HG02973 (cell line): ENCODE results near the gene MGAT4A.
"Not testable (repeated sequence)": the region's sequence is repeated elsewhere in the genome, so short reads cannot be mapped to it uniquely, and the experiment has no call there.

Experiments used
- ATAC-seq: cut with Tn5 transposase; IDR thresholded peaks from one replicate; pipeline ENCODE4 v1.9.1; 2021; ENCODE audit warnings: moderate library complexity; ENCODE audit not compliant: unreplicated experiment

The MGAT4A gene

GRCh38 chr2:98730707-98731040 lies 258 bp downstream of the MGAT4A start:
- peak; percentile 52 for ATAC-seq

GRCh38 chr2:98730053-98730706 lies 752 bp downstream of the MGAT4A start:
- ATAC-seq = no peak

- no peak for ATAC-seq
Measured at GRCh38 chr2:98729652-98730051, 1.3 kb downstream of the MGAT4A start.

DNA sequence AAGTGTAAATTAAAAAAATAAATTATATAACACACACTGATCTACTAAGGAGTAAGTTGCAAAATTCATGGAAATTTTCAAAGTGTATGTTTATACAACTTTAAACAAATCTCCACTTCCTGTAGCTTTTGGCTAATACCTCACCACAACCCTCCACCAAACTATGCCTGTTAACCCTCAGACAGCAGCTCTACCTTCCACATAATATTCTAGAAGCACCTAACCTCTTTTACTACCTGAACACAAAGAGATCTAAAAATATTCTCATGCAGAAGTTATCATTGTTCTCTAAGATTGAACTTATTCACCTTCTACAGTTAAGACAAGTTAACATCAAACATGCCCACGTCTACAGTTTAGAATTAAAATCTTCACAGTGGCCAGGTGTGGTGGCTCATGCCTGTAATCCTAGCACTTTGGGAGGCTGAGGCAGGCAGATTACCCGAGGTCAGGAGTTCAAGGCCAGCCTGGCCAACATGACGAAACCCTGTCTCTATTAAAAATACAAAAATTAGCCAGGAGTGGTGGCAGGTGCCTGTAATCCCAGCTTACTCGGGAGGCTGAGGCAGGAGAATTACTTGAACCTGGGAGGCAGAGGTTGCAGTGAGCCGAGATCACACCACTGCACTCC lies 2.7 kb downstream of the MGAT4A start:
- not testable (repeated sequence) for ATAC-seq

GRCh38 chr2:98727369-98728087 lies 3.4 kb downstream of the MGAT4A start:
- ATAC-seq = no peak

DNA sequence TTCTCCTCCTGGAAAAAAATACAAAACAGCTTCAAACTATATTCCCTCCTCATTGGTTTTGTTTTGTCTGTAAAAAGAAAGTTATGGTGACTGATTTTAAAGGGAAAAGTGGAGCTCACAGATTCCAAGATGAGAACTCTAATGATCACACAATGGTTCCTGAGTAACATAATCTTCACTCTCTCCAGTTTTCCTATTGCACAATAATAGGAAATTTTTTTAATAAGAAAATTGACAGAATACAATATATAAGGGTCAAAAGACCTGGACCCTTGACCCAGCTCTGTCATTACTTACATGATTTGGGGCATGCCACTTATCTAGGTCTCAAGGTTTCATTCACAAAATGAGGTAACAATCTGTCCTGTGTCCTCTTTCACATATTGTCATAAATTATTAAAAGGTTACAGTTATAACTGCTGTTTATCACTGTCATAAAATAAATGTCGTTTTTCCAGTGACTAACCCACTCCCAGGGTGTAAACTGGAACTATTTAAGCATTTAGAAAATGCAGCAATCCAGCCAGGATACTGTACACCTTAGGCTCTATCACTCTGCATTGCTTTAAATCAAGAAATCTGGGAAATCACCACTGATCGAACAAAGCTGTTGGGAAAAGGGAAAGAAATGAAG lies 4.1 kb downstream of the MGAT4A start:
- ATAC-seq = no peak

DNA sequence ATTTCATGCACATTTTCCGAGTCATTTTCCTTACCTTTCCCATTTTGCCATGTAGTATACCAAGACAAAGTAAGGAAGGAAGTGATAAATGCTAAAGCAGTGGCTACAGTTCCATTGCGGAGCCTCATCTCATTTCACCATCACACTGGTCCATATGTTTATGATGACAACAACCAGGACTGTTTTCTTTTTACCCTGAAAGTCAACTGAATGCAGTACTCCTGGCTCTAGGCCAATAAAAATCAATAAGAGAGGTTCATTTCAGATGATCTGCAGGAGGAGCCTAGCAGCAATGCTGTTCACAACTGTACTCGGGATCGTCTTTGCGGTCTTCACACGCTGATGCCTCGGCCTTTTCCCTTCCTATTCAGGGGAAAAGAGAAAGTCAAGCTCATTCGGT lies 4.7 kb downstream of the MGAT4A start:
- no peak for ATAC-seq

DNA sequence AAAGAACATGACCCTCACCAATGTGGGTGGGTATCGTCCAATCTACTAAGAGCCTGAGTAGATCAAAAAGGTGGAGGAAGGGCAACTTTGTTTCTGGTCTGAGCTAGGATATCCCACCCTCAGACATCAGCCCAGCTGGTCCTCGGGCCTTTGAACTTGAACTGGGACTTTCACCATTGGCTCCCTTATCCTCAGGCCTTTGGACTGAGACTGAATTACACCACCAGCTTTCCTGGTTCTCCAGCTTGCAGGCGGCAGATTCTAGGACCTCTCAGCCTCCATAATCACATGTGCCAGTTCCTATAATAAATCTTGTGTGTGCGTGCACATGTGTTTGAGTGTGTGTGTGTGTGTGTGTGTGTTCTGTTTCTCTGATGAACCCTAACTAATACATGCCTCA lies 10.6 kb downstream of the MGAT4A start:
- ATAC-seq = no peak

DNA sequence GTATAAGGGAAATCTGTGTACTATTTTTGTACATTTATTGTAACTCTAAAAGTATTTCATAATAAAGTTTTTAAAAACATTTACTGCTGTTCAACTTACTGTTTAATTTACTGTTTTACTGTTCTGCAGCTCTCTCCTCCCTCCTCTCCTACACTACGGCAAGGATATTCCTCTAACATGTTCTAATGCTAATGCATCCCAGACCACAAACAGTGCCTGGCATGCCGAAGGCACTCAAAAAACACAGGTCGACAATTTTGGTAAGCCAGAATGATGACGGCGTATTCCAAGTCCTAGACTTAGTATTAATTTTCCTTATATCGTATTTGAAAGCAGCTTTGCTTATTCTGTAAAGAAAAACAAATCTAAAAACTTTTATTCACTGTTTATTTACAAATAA lies 13.3 kb downstream of the MGAT4A start:
- ATAC-seq = no peak

GRCh38 chr2:98716786-98717185 lies 14.1 kb downstream of the MGAT4A start:
- no peak for ATAC-seq

- ATAC-seq = no peak
Measured at GRCh38 chr2:98715812-98716451, 15.0 kb downstream of the MGAT4A start.

- peak; percentile 85 for ATAC-seq
Measured at GRCh38 chr2:98713332-98714015, 17.5 kb downstream of the MGAT4A start.

DNA sequence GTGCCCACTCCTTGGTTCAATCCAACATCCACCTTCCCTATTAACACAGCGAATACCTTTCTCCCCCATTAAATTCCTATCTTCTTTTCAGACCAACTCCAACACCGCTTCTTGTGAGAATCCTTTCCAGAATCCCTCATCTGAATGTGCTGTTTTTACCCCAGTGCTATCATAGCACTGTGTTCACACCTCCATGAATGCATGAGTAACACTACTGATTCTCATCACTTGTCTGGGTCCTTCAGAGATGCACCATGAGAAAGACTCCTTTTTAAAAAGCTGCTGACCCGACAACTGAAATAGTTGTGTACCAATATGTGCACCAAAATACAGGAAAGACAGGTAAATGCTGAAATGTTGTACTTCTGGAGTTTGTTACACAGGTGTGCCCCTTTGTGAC lies 18.8 kb downstream of the MGAT4A start:
- no peak for ATAC-seq

GRCh38 chr2:98711506-98711905 lies 19.4 kb downstream of the MGAT4A start:
- no peak for ATAC-seq

DNA sequence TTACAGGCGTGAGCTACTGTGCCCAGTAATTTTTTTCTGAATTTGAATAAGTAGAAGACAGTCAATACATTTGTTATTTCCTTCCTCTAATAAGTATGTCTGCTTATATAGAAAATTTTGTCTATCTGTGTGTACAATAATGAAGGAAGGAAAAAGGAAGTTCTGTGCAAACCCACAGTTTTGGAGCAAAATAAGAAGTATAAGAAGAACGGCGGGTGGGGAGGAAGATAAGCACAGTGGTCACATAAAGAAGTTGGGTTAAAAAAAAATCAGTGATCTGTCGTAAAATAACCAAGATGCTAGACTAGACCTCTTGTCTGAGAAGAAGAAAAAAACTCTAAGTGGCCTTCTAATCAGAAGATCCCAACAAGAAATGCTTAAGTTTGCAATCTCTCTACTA lies 20.2 kb downstream of the MGAT4A start:
- ATAC-seq = no peak

DNA sequence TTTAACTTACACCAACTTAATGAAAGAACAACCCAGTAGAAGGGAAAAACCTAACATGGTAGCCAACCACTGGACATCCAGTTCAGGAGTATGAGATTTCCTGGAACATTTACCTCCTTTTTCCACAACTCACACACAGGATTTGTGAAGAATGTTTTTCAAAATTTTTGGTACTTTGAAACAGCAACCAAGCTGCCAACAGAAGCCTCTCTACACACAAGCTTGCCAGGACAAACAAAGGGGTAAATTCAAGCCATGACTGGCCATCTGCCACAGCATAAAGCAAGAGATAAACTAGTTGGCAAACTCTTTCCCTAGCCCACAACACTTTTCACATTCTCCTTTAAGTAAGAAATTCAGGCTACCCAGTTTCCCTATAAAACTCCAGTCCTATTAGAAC lies 21.4 kb downstream of the MGAT4A start:
- ATAC-seq = no peak

DNA sequence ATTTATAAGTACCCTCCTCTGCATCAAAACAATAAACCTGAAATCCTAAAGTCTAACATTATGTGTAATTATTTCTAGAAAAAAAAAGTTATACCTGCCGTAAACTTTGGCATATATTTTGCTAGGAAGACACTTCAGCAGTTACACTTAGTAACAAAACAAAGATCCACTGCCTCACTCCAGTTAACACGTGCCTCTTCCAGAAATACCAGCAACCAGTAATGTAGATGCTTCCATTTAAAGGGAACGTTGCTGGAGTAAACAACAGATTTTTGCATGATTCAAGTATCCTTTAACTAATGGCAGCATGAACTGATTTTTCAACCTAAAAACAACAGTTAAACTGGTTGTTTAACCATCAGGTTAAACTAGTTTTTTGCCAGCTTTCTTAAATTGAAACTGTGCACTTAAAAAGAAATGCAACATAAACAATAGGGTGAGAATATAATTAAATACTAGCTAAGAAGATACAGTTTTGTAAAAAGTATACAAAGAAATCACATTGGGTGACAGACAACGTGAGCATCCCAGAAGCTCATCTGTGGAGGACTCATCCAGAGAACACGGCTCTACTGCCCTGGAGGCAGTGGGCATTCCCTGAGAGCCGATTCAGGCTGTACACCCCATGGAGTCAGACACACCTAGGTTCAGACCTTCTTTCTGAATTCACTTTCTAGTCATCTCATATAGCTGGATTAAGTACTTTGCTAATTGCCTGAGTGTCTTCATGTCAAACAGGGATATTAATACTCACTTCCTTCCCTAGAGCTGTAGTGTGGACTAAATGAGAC lies 22.3 kb downstream of the MGAT4A start:
- ATAC-seq = no peak

DNA sequence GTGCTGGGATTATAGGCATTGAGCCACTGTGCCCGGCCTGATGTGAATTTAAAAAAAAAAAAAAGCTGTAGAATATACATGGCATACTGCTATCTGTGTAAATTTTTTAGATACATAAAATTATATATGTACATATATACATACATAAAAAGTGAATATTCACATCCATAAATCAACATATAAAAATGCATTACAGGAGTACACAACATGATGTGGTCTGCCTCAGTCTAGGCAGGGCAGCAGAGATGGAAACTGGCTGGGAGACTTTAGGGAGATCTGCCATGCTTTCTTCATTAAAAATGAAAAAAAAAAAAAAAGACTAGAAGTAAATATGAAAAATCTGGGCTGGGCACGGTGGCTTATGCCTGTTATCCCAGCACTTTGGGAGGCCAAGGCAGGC lies 24.3 kb downstream of the MGAT4A start:
- no peak for ATAC-seq

DNA sequence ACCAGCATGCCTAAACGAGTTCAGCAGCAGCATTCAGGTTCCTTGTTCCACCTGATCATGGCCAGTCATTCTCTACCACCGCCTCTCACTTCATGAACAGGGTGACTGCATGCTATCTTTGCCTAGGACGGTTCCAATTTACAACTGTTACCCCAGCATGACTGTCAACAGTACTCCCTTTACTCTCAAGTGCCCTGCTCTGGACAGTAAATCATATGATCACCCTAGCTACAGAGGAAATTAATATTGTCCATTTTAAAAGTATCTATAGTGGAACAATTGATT lies 25.7 kb downstream of the MGAT4A start:
- ATAC-seq = no peak
